K562 (cell line): Measurements from ENCODE around the gene APBB2. TPM values are rescaled to one million over a fixed set of nuclear protein-coding genes. Genes with fewer than 3 reads are reported as not detected.

ENCODE experiments used
- ATAC-seq: fragments of 200-7000 bp; cut with Tn5 transposase; 3 replicates; pipeline ENCODE4 v1.9.1; 2020; ENCODE audit warnings: moderate library complexity
- BruUV-seq: library from RNA; stranded (reverse); fragments of 400-500 nt; replicated peaks from 2 replicates; lab custom pipeline; 2021; lab: Mats Ljungman, UMichigan
- CTCF ChIA-PET: fragments of 300-600 bp; formaldehyde crosslinking; extraction: SDS; loops from one replicate; lab custom pipeline; 2021; ENCODE audit warnings: low intra/inter-chr PET ratio; lab: Yijun Ruan, JAX
- POLR2A ChIA-PET: fragments of 300-600, 350-650 bp; sonication (Branson Sonifier 250); formaldehyde crosslinking; extraction: SDS; loops from one replicate; lab custom pipeline; 2021; ENCODE audit warnings: antibody characterized with exemption, inconsistent platforms; lab: Yijun Ruan, JAX
- DNase-seq, 4 experiments: peaks; one replicate each; pipeline versions ENCODE4 v3.0.0 to v3.0.0-alpha.2; 2011 to 2018; ENCODE audit warnings: low spot score in 3 of 4, mixed read lengths in 3 of 4; ENCODE audit errors: extremely low read depth in 1 of 4
- FAIRE-seq: peaks from 2 replicates; lab custom pipeline; 2011; peaks lifted over from hg19 to GRCh38; lab: Jason Lieb, UNC
- H2AFZ ChIP-seq: 2 replicates; pipeline ENCODE4 v1.6.0; 2011; ENCODE audit warnings: low read depth, low read length, control low read depth, inconsistent platforms
- H3K27ac ChIP-seq: fragments of 200-600 bp; 3 replicates; pipeline ENCODE4 v1.8.0; 2011; ENCODE audit warnings: low read depth, mild to moderate bottlenecking, control low read depth, inconsistent platforms, low read length, moderate library complexity, mixed read lengths; ENCODE audit errors: extremely low read depth
- H3K27me3 ChIP-seq, 2 experiments: fragments of 300-600 bp in 1 of 2; 2 replicates in 1 of 2; 3 replicates in 1 of 2; pipeline versions ENCODE4 v1.6.0 to v1.8.0; 2011; ENCODE audit warnings: inconsistent platforms in 2 of 2, low read length in 2 of 2, mild to moderate bottlenecking in 1 of 2, mixed read lengths in 1 of 2, moderate library complexity in 1 of 2; ENCODE audit not compliant: control insufficient read depth in 2 of 2, insufficient read depth in 2 of 2
- H3K36me3 ChIP-seq: fragments of 300-600 bp; 3 replicates; pipeline ENCODE4 v1.8.0; 2011; ENCODE audit warnings: mild to moderate bottlenecking, low read length, inconsistent platforms; ENCODE audit not compliant: control insufficient read depth, insufficient read depth
- H3K4me1 ChIP-seq, 2 experiments: fragments of 200-600 bp in 1 of 2; replicated peaks in 1 of 2; 2 replicates in 1 of 2; 3 replicates in 1 of 2; pipeline versions ENCODE4 v1.5.1 to v1.8.0; 2011; ENCODE audit warnings: inconsistent platforms in 2 of 2, low read length in 2 of 2, mild to moderate bottlenecking in 1 of 2, mixed read lengths in 1 of 2, moderate library complexity in 1 of 2; ENCODE audit not compliant: control insufficient read depth in 2 of 2, insufficient read depth in 2 of 2
- H3K4me2 ChIP-seq: 2 replicates; pipeline ENCODE4 v1.6.1; 2011; ENCODE audit warnings: low read length, control low read depth, inconsistent platforms, mixed read lengths; ENCODE audit not compliant: insufficient read depth
- H3K4me3 ChIP-seq: fragments of 200-600 bp; sonication (generic), shearing (Covaris generic); 2 replicates; pipeline ENCODE4 v1.5.1; 2016; ENCODE audit warnings: control low read depth, inconsistent platforms
- H3K79me2 ChIP-seq: fragments of 200-600 bp; 3 replicates; pipeline ENCODE4 v1.8.0; 2011; ENCODE audit warnings: low read length, inconsistent platforms; ENCODE audit not compliant: control insufficient read depth, insufficient read depth
- H3K9ac ChIP-seq, 2 experiments: 2 replicates each; pipeline versions ENCODE4 v1.6.0 to v1.6.1; 2011; ENCODE audit warnings: low read depth in 2 of 2, low read length in 2 of 2, control low read depth in 1 of 2, inconsistent platforms in 1 of 2, mild to moderate bottlenecking in 1 of 2, mixed read lengths in 1 of 2; ENCODE audit not compliant: insufficient read depth in 1 of 2
- H3K9me1 ChIP-seq: one replicate; pipeline ENCODE4 v1.6.0; 2011; ENCODE audit warnings: inconsistent platforms, mild to moderate bottlenecking, low read length, moderate library complexity; ENCODE audit not compliant: control insufficient read depth, insufficient read depth
- H3K9me3 ChIP-seq: replicated peaks from 2 replicates; pipeline ENCODE4 v1.5.1; 2011; ENCODE audit warnings: low read depth, low read length, inconsistent platforms; ENCODE audit not compliant: control insufficient read depth, insufficient read depth
- H4K20me1 ChIP-seq: replicated peaks from 2 replicates; pipeline ENCODE4 v1.6.1; 2011; ENCODE audit warnings: low read length, inconsistent platforms, mixed read lengths; ENCODE audit not compliant: control insufficient read depth, insufficient read depth
- CHCHD3 ChIP-seq: fragments of 250-450 bp; sonication (Bioruptor Pico); IDR thresholded peaks from 2 replicates; pipeline ENCODE4 v2.1.2; 2022; ENCODE audit warnings: mild to moderate bottlenecking
- KDM4B ChIP-seq, 2 experiments: fragments of 450-650 bp in 1 of 2; sonication (generic) in 1 of 2; IDR thresholded peaks; 2 replicates each; pipeline ENCODE4 v1.6.1; 2016 to 2017; ENCODE audit warnings: borderline replicate concordance in 2 of 2, antibody characterized with exemption in 1 of 2, low read depth in 1 of 2, mild to moderate bottlenecking in 1 of 2
- KLF6 ChIP-seq: fragments of 250-450 bp; sonication (Bioruptor Pico); IDR thresholded peaks from 2 replicates; pipeline ENCODE4 v1.4.0; 2020; ENCODE audit warnings: mild to moderate bottlenecking, moderate library complexity, borderline replicate concordance
- NCOA6 ChIP-seq: fragments of 450-650 bp; IDR thresholded peaks from 2 replicates; pipeline ENCODE4 v1.6.1; 2017; ENCODE audit warnings: mild to moderate bottlenecking
- NFIX ChIP-seq: fragments of 250-450 bp; sonication (Bioruptor Pico); IDR thresholded peaks from 2 replicates; pipeline ENCODE4 v1.4.0; 2020; ENCODE audit warnings: low read depth, mild to moderate bottlenecking, moderate library complexity
- PHB2 ChIP-seq: fragments of 450-650 bp; IDR thresholded peaks from 2 replicates; pipeline ENCODE4 v1.6.1; 2017; ENCODE audit warnings: low read depth
- RNF219 ChIP-seq: fragments of 250-450 bp; sonication (Bioruptor Pico); IDR thresholded peaks from 2 replicates; pipeline ENCODE4 v1.5.0; 2022; ENCODE audit warnings: mild to moderate bottlenecking
- RUNX1 ChIP-seq: sonication (generic); IDR thresholded peaks from 2 replicates; pipeline ENCODE4 v1.6.1; 2016; ENCODE audit warnings: antibody characterized with exemption, low read depth
- SMARCE1 ChIP-seq: fragments of 450-650 bp; IDR thresholded peaks from 2 replicates; pipeline ENCODE4 v1.7.1; 2016; ENCODE audit warnings: mild to moderate bottlenecking
- SRF ChIP-seq, 2 experiments: fragments of 250-450, 450-650 bp in 1 of 2; sonication (Bioruptor Pico) in 1 of 2; sonication (generic) in 1 of 2; formaldehyde crosslinking; IDR thresholded peaks; 2 replicates each; pipeline versions ENCODE4 v1.5.0 to v1.5.1; 2020 to 2022; ENCODE audit warnings: mild to moderate bottlenecking in 1 of 2, missing genetic modification reagents in 1 of 2
- TCF7 ChIP-seq: sonication (generic); IDR thresholded peaks from 2 replicates; pipeline ENCODE4 v1.6.1; 2016; ENCODE audit warnings: antibody characterized with exemption, borderline replicate concordance
- TEAD2 ChIP-seq: fragments of 450-650 bp; IDR thresholded peaks from 2 replicates; pipeline ENCODE4 v1.6.1; 2016; ENCODE audit warnings: missing genetic modification characterization, control low read depth, missing compliant biosample characterization
- ZC3H8 ChIP-seq: fragments of 450-650 bp; IDR thresholded peaks from 2 replicates; pipeline ENCODE4 v1.6.1; 2017
- ZNF384 ChIP-seq: IDR thresholded peaks from 2 replicates; pipeline ENCODE4 v1.6.1; 2012; ENCODE audit warnings: low read depth, low read length, improper control_type of control experiment
- WGBS: fragments of 100-300 bp; shearing (Covaris generic); methylation state at CpG from one replicate; pipeline ENCODE4 v1.1.6; 2016; ENCODE audit warnings: low coverage, mixed read lengths; ENCODE audit not compliant: insufficient coverage; ENCODE audit errors: missing lambda C conversion rate; 5-methylcytosine and 5-hydroxymethylcytosine counted together
- in situ Hi-C: fragments of 300-500 bp; cut with MboI; formaldehyde crosslinking; loops from 4 replicates; pipeline ENCODE4 v1.15.0; 2018; ENCODE audit warnings: inconsistent platforms, mixed read lengths
- intact Hi-C: fragments of 100-400 bp; cut with micrococcal nuclease; formaldehyde crosslinking; loops from 2 replicates; pipeline ENCODE4 v1.14.2; 2022
- polyA plus RNA-seq, 8 experiments: library from polyadenylated mRNA; depleted of rRNA in 4 of 8; stranded (reverse) in 5 of 8; unstranded in 3 of 8; fragments of >200 nt; fragmentation: Nextera tagmentation in 2 of 8; fragmentation: Illumina TruSeq in 1 of 8; extraction: Ambion mirVana in 2 of 8; extraction: Trizol in 1 of 8; gene quantifications; 2 replicates each; pipeline versions ENCODE4 v1.2.1 to v1.2.3, GENCODE V29; 2011 to 2014; ENCODE audit warnings: inconsistent platforms in 1 of 8, missing spikeins in 1 of 8
- total RNA-seq, 7 experiments: library from RNA; depleted of rRNA in 6 of 7; stranded (reverse); fragments of >200 nt in 6 of 7; fragmentation: Illumina TruSeq in 2 of 7; extraction: Trizol in 2 of 7; gene quantifications; 2 replicates each; pipeline versions ENCODE4 v1.2.1 to v1.2.3, GENCODE V29; 2011 to 2021; ENCODE audit warnings: low replicate concordance in 1 of 7
- TF ChIP-seq, protein P1 (sequence below): fragments of 450-650 bp; formaldehyde crosslinking; conservative IDR thresholded peaks from 2 replicates; pipeline ENCODE4 v1.4.0; 2022; ENCODE audit warnings: mild to moderate bottlenecking, missing genetic modification characterization

The APBB2 gene
- total and polyA plus RNA-seq, 9 of the 15 experiments (the other 6 are each of a cell fraction or from before 2014, with no cell fraction given) = 0.08 to 2.1 (median 1.4) TPM

GRCh38 chr4:40960941-40961340 is 253.4 kb downstream of the APBB2 start:
- Histone ChIP-seq H3K4me3 (no peak overlapping the region), H3K36me3 (no peaks in the 10 kb centered on the region), H4K20me1 (no peaks in the 10 kb centered on the region), H3K9me1 (no peaks in the 10 kb centered on the region), H3K9ac (no peak overlapping the region), H2AFZ (no peak overlapping the region), H3K4me2 (no peak overlapping the region), H3K79me2 (no peaks in the 10 kb centered on the region), H3K27me3 (no peaks in the 10 kb centered on the region), H3K9me3 (no peaks in the 10 kb centered on the region), H3K27ac (no peak overlapping the region), H3K4me1 (no peaks in the 10 kb centered on the region)
- no TSS peak for BruUV-seq
- TF ChIP-seq NCOA6 (no peak), TCF7 (no peak)
- WGBS = 0% methylated on average over 1 of the region's 1 CpG
- in situ Hi-C loops = no loop called here
- no peak for ATAC-seq
- ChIA-PET POLR2A (no interaction called here), CTCF (no interaction called here)
- intact Hi-C loops = no loop called here
- DNase-seq = no peak
- no peak for FAIRE-seq

DNA sequence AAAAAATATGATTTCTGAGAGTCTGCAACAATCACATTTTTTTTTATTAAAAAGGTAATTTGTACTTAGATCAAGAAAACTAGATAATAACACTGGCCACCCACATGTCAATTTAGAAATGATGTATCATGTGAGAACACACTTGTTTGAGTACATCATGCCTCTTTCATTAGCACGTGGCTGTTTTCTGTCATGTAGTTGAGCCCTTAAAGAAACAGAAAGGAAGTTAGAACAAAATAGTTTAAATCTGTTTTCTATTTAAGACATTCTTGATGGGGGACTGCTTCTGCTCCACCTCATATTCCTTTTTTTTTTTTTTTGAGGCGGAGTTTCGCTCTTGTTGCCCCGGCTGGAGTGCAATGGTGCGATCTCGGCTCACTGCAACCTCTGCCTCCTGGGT is 257.1 kb downstream of the APBB2 start:
- no peak overlapping the region for H2AFZ ChIP-seq
- FAIRE-seq = no peak
- no peaks in the 10 kb centered on the region for H3K9me3 ChIP-seq
- H3K4me1 ChIP-seq = no peaks in the 10 kb centered on the region
- POLR2A ChIA-PET = interaction anchor here (0.7 kb wide), 1 partner anchor 281 kb away, joined by 3 read pairs; no protein-coding TSS in a partner anchor
- no peaks in the 10 kb centered on the region for H3K9me1 ChIP-seq
- no TSS peak for BruUV-seq
- H3K36me3 ChIP-seq = no peaks in the 10 kb centered on the region
- no peak overlapping the region for H3K4me2 ChIP-seq
- CTCF ChIA-PET = no interaction called here
- in situ Hi-C loops (no loop called here), intact Hi-C loops (no loop called here)
- ATAC-seq = no peak
- H3K27ac ChIP-seq = no peak overlapping the region
- no peaks in the 10 kb centered on the region for H4K20me1 ChIP-seq
- peaks cover 0 to 7% of the 10 kb centered on the region in 2 experiments; a peak in 1 of 5 replicates for H3K27me3 ChIP-seq
- H3K4me3 ChIP-seq = no peak overlapping the region
- WGBS = 13% methylated on average over 6 of the region's 6 CpGs
- DNase-seq = no peak
- no peaks in the 10 kb centered on the region for H3K79me2 ChIP-seq
- H3K9ac ChIP-seq = no peak overlapping the region
- no peak for TF ChIP-seq ZNF384
- no peak for TF ChIP-seq ZC3H8
- no peak for TF ChIP-seq RNF219 (CRISPR knock-in tag)
- TF ChIP-seq, protein P1, sequence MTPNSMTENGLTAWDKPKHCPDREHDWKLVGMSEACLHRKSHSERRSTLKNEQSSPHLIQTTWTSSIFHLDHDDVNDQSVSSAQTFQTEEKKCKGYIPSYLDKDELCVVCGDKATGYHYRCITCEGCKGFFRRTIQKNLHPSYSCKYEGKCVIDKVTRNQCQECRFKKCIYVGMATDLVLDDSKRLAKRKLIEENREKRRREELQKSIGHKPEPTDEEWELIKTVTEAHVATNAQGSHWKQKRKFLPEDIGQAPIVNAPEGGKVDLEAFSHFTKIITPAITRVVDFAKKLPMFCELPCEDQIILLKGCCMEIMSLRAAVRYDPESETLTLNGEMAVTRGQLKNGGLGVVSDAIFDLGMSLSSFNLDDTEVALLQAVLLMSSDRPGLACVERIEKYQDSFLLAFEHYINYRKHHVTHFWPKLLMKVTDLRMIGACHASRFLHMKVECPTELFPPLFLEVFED (CRISPR knock-in tag) = no peak
- TF ChIP-seq CHCHD3 (CRISPR knock-in tag) = no peak
- TF ChIP-seq NFIX = no peak
- no peak for TF ChIP-seq KLF6 (CRISPR knock-in tag)
- TF ChIP-seq SRF (CRISPR knock-in tag; IDR thresholded peaks at IDR 0.05) = no peak
- no peak for TF ChIP-seq KDM4B (IDR thresholded peaks at IDR 0.05; ENCODE audit: borderline replicate concordance in 2 of 2, low read depth in 1 of 2)
- no peak for TF ChIP-seq RUNX1
- TF ChIP-seq TEAD2 (tag) = no peak
- TF ChIP-seq PHB2 = no peak
- TF ChIP-seq SMARCE1 = no peak
